GM12892 (cell line): ENCODE measurements around the gene NHS.

Source experiments
- POLR2A ChIP-seq: IDR thresholded peaks from 2 replicates; pipeline ENCODE4 v1.6.1; 2011; ENCODE audit warnings: low read depth, low read length, control low read depth
- TAF1 ChIP-seq: IDR thresholded peaks from 2 replicates; pipeline ENCODE4 v1.6.1; 2011; ENCODE audit warnings: low read depth, mild to moderate bottlenecking, control low read depth, low read length, borderline replicate concordance

DNA sequence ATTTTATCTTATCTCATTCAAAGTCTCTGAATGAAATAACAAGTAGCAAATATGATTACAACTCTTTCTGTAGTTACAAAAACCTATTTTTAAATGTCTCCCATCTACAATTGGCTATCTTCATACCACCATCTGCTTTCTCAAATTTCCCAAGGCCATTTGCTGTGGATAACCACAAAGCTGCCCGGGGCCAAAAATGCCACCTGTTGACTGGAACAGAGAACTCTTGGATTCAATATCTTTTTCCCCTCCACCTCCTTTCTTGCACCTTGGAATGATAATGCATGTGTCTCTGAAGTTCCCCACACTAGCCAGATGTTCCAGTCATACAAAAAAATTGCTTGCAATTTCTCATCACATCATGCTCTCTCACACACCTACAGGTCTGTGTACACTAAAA is 269.0 kb downstream of the NHS start:
- TF ChIP-seq POLR2A (no peak), TAF1 (no peak)
